Vagina (tissue), 2 donors: ENCODE measurements around the gene MRPL24. TPM values are rescaled to one million over a fixed set of nuclear protein-coding genes. Genes with fewer than 3 reads are reported as not detected.

Experiments used
- DNase-seq, 2 donors: peaks; one replicate each; pipeline ENCODE4 v3.0.0-alpha.2; 2017; ENCODE audit errors: extremely low spot score in 2 of 2
- H3K27ac ChIP-seq: fragments of 200-600 bp; sonication (generic); one replicate; pipeline ENCODE4 v1.5.1; 2019
- H3K27me3 ChIP-seq: fragments of 200-600 bp; sonication (generic); one replicate; pipeline ENCODE4 v1.5.1; 2019
- H3K36me3 ChIP-seq, 2 donors: fragments of 200-600 bp; sonication (generic); one replicate each; pipeline ENCODE4 v1.5.1; 2017 to 2019
- H3K4me1 ChIP-seq: fragments of 200-600 bp; sonication (generic); one replicate; pipeline ENCODE4 v1.5.1; 2019
- H3K4me3 ChIP-seq, 2 donors: fragments of 200-600 bp; sonication (generic); 1 replicate in 1 of 2; 2 replicates in 1 of 2; pipeline ENCODE4 v1.5.1; 2016 to 2019
- H3K9me3 ChIP-seq: fragments of 200-600 bp; sonication (generic); one replicate; pipeline ENCODE4 v1.5.1; 2019
- POLR2A ChIP-seq, 2 donors: fragments of 450-650 bp; IDR thresholded peaks; one replicate each; pipeline ENCODE4 v1.6.1; 2017; ENCODE audit warnings: antibody characterized with exemption in 2 of 2, mild to moderate bottlenecking in 2 of 2, moderate library complexity in 2 of 2
- POLR2AphosphoS5 ChIP-seq, 2 donors: sonication (generic); formaldehyde crosslinking; IDR thresholded peaks; one replicate each; pipeline ENCODE4 v1.9.0; 2017; ENCODE audit warnings: antibody characterized with exemption in 2 of 2, mild to moderate bottlenecking in 2 of 2, low read depth in 1 of 2; ENCODE audit not compliant: insufficient read depth in 1 of 2
- intact Hi-C: fragments of 100-400 bp; cut with DNase I; formaldehyde crosslinking; loops from one replicate; pipeline ENCODE4 v1.15.1; 2023
- total RNA-seq: library from RNA; depleted of rRNA; stranded (reverse); fragments of >200 nt; gene quantifications from one replicate; pipeline ENCODE4 v1.2.3, GENCODE V29; 2016
- TF ChIP-seq, protein P1 (sequence below), 3 experiments: fragments of 450-650 bp in 2 of 3; fragments of 200-600 bp in 1 of 3; sonication (generic) in 1 of 3; IDR thresholded peaks; one replicate each; pipeline ENCODE4 v1.5.1; 2017 to 2019; ENCODE audit warnings: antibody characterized with exemption in 3 of 3, mild to moderate bottlenecking in 2 of 3, moderate library complexity in 2 of 3

The MRPL24 gene
- total RNA-seq, 1 donor from 2014 or later: 40.0 TPM

DNA sequence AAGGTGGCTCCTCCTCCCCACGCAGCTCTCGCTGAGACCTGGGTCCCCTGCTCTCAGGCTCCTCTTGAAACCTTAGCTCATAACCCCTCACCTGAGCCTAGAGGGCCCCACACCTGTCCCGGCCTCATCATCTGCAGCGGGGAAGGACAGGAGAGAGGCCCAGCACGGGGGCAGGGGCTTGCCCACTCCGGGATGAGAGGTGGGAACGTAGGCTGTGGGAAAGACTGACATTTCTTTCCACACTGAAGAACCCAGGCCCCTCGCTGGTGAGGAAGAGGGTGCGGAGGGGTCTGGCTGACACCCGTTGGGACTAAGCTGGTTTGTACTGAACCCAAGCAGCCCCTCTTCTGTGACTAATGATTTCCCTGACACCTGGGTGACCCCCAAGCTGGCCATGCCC, 49.7 kb downstream of the MRPL24 start:
- DNase-seq: no peak
- no peaks in the 10 kb centered on the region for H3K36me3 ChIP-seq
- H3K4me3 ChIP-seq: no peak overlapping the region
- intact Hi-C loops: no loop called here
- TF ChIP-seq POLR2A (IDR thresholded peaks at IDR 0.05) (no peak), POLR2AphosphoS5 (IDR thresholded peaks at IDR 0.05; ENCODE audit: insufficient read depth in 1 of 2, low read depth in 1 of 2) (no peak)
- TF ChIP-seq, protein P1, sequence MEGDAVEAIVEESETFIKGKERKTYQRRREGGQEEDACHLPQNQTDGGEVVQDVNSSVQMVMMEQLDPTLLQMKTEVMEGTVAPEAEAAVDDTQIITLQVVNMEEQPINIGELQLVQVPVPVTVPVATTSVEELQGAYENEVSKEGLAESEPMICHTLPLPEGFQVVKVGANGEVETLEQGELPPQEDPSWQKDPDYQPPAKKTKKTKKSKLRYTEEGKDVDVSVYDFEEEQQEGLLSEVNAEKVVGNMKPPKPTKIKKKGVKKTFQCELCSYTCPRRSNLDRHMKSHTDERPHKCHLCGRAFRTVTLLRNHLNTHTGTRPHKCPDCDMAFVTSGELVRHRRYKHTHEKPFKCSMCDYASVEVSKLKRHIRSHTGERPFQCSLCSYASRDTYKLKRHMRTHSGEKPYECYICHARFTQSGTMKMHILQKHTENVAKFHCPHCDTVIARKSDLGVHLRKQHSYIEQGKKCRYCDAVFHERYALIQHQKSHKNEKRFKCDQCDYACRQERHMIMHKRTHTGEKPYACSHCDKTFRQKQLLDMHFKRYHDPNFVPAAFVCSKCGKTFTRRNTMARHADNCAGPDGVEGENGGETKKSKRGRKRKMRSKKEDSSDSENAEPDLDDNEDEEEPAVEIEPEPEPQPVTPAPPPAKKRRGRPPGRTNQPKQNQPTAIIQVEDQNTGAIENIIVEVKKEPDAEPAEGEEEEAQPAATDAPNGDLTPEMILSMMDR (IDR thresholded peaks at IDR 0.05): no peak
- peaks cover 57% of the 10 kb centered on the region for H3K4me1 ChIP-seq
- H3K27me3 ChIP-seq: no peaks in the 10 kb centered on the region
- H3K9me3 ChIP-seq: no peaks in the 10 kb centered on the region
- H3K27ac ChIP-seq: peak overlapping the region; percentile 52

DNA sequence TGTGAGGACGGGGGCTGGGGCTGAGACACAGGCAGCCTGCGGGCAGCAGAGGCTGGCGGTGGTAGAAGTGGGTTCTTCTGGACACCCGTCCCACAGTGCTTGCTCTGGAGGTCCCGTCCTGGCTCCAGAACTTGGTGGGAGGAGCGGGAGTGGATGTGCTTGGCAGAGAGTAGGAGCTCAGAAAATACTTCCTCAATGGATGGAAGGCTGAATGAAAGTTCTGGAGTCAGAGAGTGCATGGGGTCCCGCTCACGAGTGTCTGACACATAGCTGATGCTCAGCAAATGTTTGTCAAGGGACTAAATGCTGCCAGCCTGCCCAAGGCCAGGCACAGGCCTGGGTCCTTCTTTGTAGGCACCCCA, 50.2 kb downstream of the MRPL24 start:
- Histone ChIP-seq H3K9me3 (no peaks in the 10 kb centered on the region), H3K27me3 (no peaks in the 10 kb centered on the region), H3K4me1 (peaks cover 57% of the 10 kb centered on the region), H3K27ac (peak overlapping the region; percentile 52), H3K36me3 (no peaks in the 10 kb centered on the region), H3K4me3 (no peak overlapping the region)
- intact Hi-C loops: no loop called here
- TF ChIP-seq POLR2AphosphoS5 (IDR thresholded peaks at IDR 0.05; ENCODE audit: insufficient read depth in 1 of 2, low read depth in 1 of 2): no peak
- TF ChIP-seq, protein P1 (IDR thresholded peaks at IDR 0.05): no peak
- no peak for TF ChIP-seq POLR2A (IDR thresholded peaks at IDR 0.05)
- DNase-seq: no peak

DNA sequence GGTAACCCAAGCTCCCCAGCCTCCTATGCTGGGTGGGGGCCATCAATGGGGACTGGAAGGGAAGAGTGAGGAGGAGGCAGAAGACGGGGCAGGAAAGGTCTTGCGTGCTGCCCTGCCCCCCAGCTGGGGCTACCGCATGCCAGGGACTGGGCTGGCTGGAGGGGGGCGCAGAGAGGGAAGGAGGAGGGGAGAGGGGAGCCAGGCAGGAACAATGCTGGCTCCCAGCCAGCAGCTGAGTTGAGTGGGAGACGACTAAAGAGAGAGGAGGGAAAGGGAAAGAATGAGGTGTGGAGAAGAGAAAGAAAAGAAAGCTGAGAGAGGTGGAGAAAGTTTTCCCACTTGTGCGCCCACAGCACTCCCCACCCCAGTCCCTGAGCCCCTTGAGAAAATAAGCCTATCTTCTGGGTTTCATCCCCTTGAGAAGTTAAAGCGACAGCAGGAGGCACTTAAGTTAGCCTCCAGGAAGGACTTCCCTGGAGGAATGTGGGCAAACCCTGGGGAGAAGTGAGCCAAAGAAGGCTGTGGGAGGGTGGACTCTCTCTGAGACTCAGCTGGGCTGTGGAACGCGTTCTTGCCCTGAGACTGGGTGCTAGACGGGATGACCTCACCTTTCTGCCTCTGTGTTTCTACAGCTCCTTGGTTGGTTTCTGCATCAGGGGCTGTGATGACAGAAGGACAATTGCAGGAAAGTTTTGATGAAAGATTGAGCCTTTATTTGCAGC, 50.8 kb downstream of the MRPL24 start:
- Histone ChIP-seq H3K27ac (peak overlapping the region; percentile 60), H3K36me3 (no peaks in the 10 kb centered on the region)
- TF ChIP-seq POLR2AphosphoS5 (IDR thresholded peaks at IDR 0.05; ENCODE audit: insufficient read depth in 1 of 2, low read depth in 1 of 2) (no peak), POLR2A (IDR thresholded peaks at IDR 0.05) (no peak)
- TF ChIP-seq, protein P1 (IDR thresholded peaks at IDR 0.05): no peak

DNA sequence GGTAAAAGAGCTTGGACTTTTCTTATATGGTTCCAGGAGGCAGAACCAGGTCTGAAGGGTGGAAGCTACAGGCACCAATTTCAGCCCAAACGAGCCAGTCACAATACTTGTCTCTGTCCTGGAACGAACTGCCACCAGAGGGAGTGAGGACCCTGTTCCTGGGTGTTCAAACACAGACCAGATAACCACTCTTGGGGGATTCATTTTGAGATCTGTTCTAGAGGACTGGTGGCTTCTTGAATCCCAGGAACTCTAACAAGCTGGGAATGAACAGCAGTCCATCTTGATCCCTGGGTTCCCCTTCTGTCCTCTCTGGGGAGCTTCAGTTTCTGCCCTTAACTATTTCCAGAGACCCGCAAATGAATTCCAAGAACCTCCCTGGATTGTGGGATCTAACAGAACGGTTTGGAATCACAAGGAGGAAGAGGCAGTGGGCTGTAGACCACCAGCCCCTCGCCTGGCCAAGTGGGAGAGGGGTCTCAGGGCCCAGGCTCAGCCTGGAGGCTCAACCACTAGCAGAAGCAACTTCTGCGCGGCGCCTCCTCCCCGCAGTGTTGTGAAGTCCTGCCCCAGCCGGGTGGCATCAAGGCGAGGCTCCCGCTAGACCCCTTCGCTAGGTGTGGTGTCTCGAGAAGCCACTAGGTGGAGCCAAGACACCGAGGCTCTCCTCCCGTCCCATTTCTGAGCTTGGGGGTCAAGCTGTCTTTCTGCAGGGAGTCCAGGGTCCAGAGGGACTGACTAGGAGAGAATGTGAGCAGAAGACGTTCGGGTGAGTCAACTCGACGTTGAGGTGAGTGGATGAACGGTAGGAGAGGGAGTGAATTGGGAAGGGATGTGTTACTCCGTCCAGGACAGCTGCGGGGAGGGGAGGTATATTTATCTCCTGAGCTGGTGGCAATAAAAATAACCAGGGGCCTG, 51.6 kb downstream of the MRPL24 start:
- TF ChIP-seq, protein P1 (IDR thresholded peaks at IDR 0.05): peak; percentile 73 to 94 (median 87)
- no peak for TF ChIP-seq POLR2A (IDR thresholded peaks at IDR 0.05)
- TF ChIP-seq POLR2AphosphoS5 (IDR thresholded peaks at IDR 0.05; ENCODE audit: insufficient read depth in 1 of 2, low read depth in 1 of 2): peak in 1 of 2 donors; percentile 56
- peak overlapping the region; percentile 60 for H3K27ac ChIP-seq
- H3K4me1 ChIP-seq: peaks cover 51% of the 10 kb centered on the region
- peak overlapping the region; percentile 15 for H3K4me3 ChIP-seq
- intact Hi-C loops: loop anchor here (1.0 kb wide), 1 partner anchor 37 kb away; no protein-coding TSS in a partner anchor
- DNase-seq: no peak
- no peaks in the 10 kb centered on the region for H3K9me3 ChIP-seq
- H3K36me3 ChIP-seq: no peaks in the 10 kb centered on the region
- no peaks in the 10 kb centered on the region for H3K27me3 ChIP-seq

More for the DNA sequence above, 50.8 kb downstream of the MRPL24 start:
- Histone ChIP-seq H3K4me3 (peak overlapping the region in 1 of 2 donors; percentile 15), H3K27me3 (no peaks in the 10 kb centered on the region), H3K4me1 (peaks cover 57% of the 10 kb centered on the region), H3K9me3 (no peaks in the 10 kb centered on the region)
- intact Hi-C loops: loop anchor here (1.0 kb wide), 1 partner anchor 36 kb away; no protein-coding TSS in a partner anchor
- no peak for DNase-seq

Other genes with a start within 250 kb of the MRPL24 start
- 33.9 TPM for gene MEF2D, start 240.3 kb downstream of the MRPL24 start, total RNA-seq
- 2.9 TPM for gene IQGAP3, start 168.5 kb downstream of the MRPL24 start, total RNA-seq
- not detected for gene TTC24, start 161.4 kb downstream of the MRPL24 start, total RNA-seq
- 46.7 TPM for gene NAXE, start 149.3 kb downstream of the MRPL24 start, total RNA-seq
- 25.8 TPM for gene GPATCH4, start 139.6 kb downstream of the MRPL24 start, total RNA-seq
- not detected for gene HAPLN2, start 121.7 kb downstream of the MRPL24 start, total RNA-seq
- gene BCAN, start 99.0 kb downstream of the MRPL24 start, total RNA-seq: 2.0 TPM
- 16.0 TPM for gene NES, start 63.7 kb downstream of the MRPL24 start, total RNA-seq
- gene CRABP2, start 35.5 kb downstream of the MRPL24 start, total RNA-seq: 97.7 TPM
- gene METTL25B, start 12.6 kb downstream of the MRPL24 start, total RNA-seq: 17.7 TPM
- gene ISG20L2, start 12.3 kb downstream of the MRPL24 start, total RNA-seq: 12.8 TPM
- gene HDGF, start 10.6 kb upstream of the MRPL24 start, total RNA-seq: 154 TPM
- gene PRCC, start 26.4 kb upstream of the MRPL24 start, total RNA-seq: 30.4 TPM
- gene SH2D2A, start 75.8 kb upstream of the MRPL24 start, total RNA-seq: 4.9 TPM
- not detected for gene INSRR, start 118.0 kb upstream of the MRPL24 start, total RNA-seq
- 2.9 TPM for gene NTRK1, start 119.8 kb upstream of the MRPL24 start, total RNA-seq
- 11.5 TPM for gene PEAR1, start 152.6 kb upstream of the MRPL24 start, total RNA-seq
- not detected for gene LRRC71, start 179.5 kb upstream of the MRPL24 start, total RNA-seq